GM11168 (cell line): ENCODE data around the gene NBPF9.
"Not testable (repeated sequence)": the region's sequence is repeated elsewhere in the genome, so short reads cannot be mapped to it uniquely, and the experiment has no call there.

Experiments
- in situ Hi-C: fragments of 300-500 bp; cut with MboI; formaldehyde crosslinking; loops from one replicate; pipeline ENCODE4 v1.12.0; 2022; ENCODE audit warnings: low sequenced_read_pairs; ENCODE audit not compliant: unreplicated experiment

Gene NBPF9

DNA sequence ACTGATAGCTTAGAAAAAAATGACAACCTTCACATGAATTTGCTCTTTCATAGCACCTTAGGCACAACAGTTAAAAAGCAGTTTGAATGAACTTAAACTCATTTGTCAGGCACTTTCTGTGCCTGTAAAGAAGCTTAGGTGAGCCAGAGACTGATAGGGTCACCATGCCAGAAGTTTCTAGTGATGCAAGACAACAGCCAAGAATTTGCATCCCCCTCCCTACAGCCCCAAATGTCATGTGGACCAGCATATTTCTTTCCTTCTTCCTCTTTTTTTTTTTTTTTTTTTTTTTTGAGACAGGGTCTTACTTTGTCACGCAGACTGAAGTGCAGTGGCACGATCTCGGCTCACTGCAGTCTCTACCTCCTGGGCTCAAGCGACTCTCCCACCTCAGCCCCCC, 89.8 kb downstream of the NBPF9 start:
- in situ Hi-C loops, result not testable (repeated sequence)

DNA sequence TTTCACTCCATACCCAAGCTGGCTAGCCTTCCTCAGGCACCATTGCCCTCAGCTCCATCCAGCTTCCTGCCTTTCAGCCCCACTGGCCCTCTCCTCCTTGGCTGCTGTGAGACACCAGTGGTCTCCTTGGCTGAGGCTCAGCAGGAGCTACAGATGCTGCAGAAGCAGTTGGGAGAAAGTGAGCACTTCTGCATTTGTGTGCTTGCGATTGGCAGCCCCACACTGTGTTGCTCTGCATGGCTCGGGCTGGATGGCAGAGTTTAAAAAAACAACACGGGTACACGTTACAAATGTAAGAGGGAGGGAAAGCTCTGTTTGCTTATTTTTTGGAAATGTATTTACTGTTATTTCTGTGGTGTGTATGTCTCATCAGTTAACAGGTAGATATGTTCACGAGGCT, 90.8 kb downstream of the NBPF9 start:
- in situ Hi-C loops, result not testable (repeated sequence)

DNA sequence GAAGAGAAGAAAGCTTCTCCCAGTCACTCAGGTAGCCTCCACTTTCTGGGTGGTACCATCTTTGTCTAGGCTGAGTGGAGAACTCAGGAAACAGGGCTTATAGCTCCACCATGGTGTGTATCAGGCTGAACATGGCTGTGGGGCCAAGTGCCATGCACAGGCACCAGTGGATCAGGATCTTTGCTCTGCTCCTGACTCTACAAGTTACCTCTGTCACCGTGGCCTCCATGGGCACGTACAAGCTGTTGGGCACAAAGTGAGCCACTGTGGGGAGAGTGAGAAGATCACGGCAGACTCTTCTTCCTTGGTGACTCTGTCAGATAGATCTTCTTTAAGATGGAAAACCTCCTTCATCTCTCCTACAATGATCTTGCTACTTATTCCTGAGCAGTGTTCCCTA, 93.6 kb downstream of the NBPF9 start:
- in situ Hi-C loops, result not testable (repeated sequence)

DNA sequence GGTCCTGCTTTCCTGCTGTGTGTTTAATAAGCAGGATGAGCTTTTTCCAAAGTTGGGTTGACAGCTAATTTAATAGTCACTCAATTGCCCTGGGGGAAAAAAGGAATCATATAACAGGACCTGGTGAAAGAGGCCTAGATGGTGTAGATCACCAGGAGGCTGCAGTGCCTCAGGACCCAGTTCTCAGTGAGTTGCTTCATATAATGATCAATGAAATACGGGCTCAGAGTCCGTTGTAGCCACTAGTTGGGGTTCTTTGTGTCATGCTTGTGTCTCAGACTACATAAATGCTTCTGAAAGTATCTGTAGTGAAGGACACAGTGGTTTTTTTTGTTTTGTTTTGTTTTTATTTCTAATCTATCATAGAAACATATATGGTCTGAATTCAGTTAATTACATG, 94.6 kb downstream of the NBPF9 start:
- in situ Hi-C loops, result not testable (repeated sequence)

DNA sequence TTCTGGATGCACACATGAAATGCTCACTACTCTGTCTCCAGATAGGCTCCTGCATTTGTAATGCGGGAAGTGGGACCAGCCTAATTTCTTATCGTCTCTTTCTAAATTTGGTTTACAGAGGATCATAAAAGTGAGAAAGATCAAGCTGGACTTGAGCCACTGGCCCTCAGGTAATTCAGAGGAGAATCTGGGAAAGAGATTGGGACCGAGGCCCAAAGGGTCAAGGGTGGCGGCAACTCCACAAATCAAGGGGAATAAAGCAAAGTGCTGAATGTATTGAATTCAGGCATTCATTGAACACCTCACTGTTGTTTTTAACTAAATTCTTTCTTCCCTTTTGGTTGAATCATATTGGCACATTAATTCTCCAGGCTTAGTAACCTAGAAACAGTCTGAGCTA, 95.0 kb downstream of the NBPF9 start:
- in situ Hi-C loops, result not testable (repeated sequence)
